ENCODE results near the gene ZNF71. TPM values are rescaled to one million over a fixed set of nuclear protein-coding genes. Genes with fewer than 3 reads are reported as not detected.

Gene ZNF71
- total RNA-seq, 2 experiments from 2014 or later: 2.2 TPM

- no peak overlapping the region for H3K27ac ChIP-seq (ENCODE audit: low read depth in 1 of 2, low read length in 2 of 2)
- H3K9me3 Mint-ChIP-seq: peaks cover 3% of the 10 kb centered on the region
- no peaks in the 10 kb centered on the region for H3K27me3 Mint-ChIP-seq
- no peaks in the 10 kb centered on the region for H3K36me3 ChIP-seq (ENCODE audit: insufficient read depth, low read length)
- ChIA-PET POLR2A (no interaction called here), CTCF (no interaction called here)
- no peaks in the 10 kb centered on the region for H3K4me1 Mint-ChIP-seq (ENCODE audit: low read depth)
- H3K27ac Mint-ChIP-seq: no peak overlapping the region
- TF ChIP-seq CTCF (IDR thresholded peaks at IDR 0.05): no peak
- no peaks in the 10 kb centered on the region for H3K4me1 ChIP-seq (ENCODE audit: insufficient read depth, low read length)
- H3K4me3 ChIP-seq (ENCODE audit: low read length): no peak overlapping the region
- no peak for ATAC-seq (ENCODE audit: poor library complexity)
- intact Hi-C loops (cut with DNase I, micrococcal nuclease): no loop called here
- no peak for DNase-seq
- H3K36me3 Mint-ChIP-seq (ENCODE audit: low read depth): peaks cover 26% of the 10 kb centered on the region
- H3K4me3 Mint-ChIP-seq: no peak overlapping the region
- H3K27me3 ChIP-seq (ENCODE audit: control insufficient read depth in 1 of 2, insufficient read depth in 2 of 2, low read length in 2 of 2): no peaks in the 10 kb centered on the region
- H3K9me3 ChIP-seq (ENCODE audit: control insufficient read depth in 1 of 2, insufficient read depth in 1 of 2, low read length in 2 of 2): peaks cover 40 to 82% of the 10 kb centered on the region in 2 experiments
These were observed 65.4 kb downstream of the ZNF71 start for GRCh38 chr19:56660381-56661107.

GRCh38 chr19:56661248-56661647 lies 66.1 kb downstream of the ZNF71 start:
- Mint-ChIP-seq H3K27me3 (no peaks in the 10 kb centered on the region), H3K36me3 (ENCODE audit: low read depth) (peaks cover 27% of the 10 kb centered on the region), H3K9me3 (peaks cover 2% of the 10 kb centered on the region), H3K4me3 (no peak overlapping the region), H3K27ac (no peak overlapping the region), H3K4me1 (ENCODE audit: low read depth) (no peaks in the 10 kb centered on the region)
- Histone ChIP-seq H3K27ac (ENCODE audit: low read depth in 1 of 2, low read length in 2 of 2) (no peak overlapping the region), H3K4me3 (ENCODE audit: low read length) (no peak overlapping the region), H3K27me3 (ENCODE audit: control insufficient read depth in 1 of 2, insufficient read depth in 2 of 2, low read length in 2 of 2) (no peaks in the 10 kb centered on the region), H3K9me3 (ENCODE audit: control insufficient read depth in 1 of 2, insufficient read depth in 1 of 2, low read length in 2 of 2) (peaks cover 38 to 83% of the 10 kb centered on the region in 2 experiments), H3K36me3 (ENCODE audit: insufficient read depth, low read length) (no peaks in the 10 kb centered on the region), H3K4me1 (ENCODE audit: insufficient read depth, low read length) (no peaks in the 10 kb centered on the region)
- DNase-seq (no peak), ATAC-seq (ENCODE audit: poor library complexity) (no peak)
- ChIA-PET POLR2A (no interaction called here), CTCF (no interaction called here)
- no peak for TF ChIP-seq CTCF (IDR thresholded peaks at IDR 0.05)
- intact Hi-C loops (cut with DNase I, micrococcal nuclease): no loop called here

GRCh38 chr19:56663931-56664500 lies 68.9 kb downstream of the ZNF71 start:
- intact Hi-C loops (cut with DNase I, micrococcal nuclease): no loop called here
- no peak overlapping the region for H3K27ac ChIP-seq (ENCODE audit: low read depth in 1 of 2, low read length in 2 of 2)
- no peaks in the 10 kb centered on the region for H3K4me1 ChIP-seq (ENCODE audit: insufficient read depth, low read length)
- ChIA-PET CTCF (no interaction called here), POLR2A (no interaction called here)
- H3K9me3 Mint-ChIP-seq: peaks cover 2% of the 10 kb centered on the region
- peaks cover 38 to 95% of the 10 kb centered on the region in 2 experiments for H3K9me3 ChIP-seq (ENCODE audit: control insufficient read depth in 1 of 2, insufficient read depth in 1 of 2, low read length in 2 of 2)
- H3K4me3 ChIP-seq (ENCODE audit: low read length): no peak overlapping the region
- TF ChIP-seq CTCF (IDR thresholded peaks at IDR 0.05): no peak
- DNase-seq: no peak
- no peak overlapping the region for H3K27ac Mint-ChIP-seq
- no peaks in the 10 kb centered on the region for H3K4me1 Mint-ChIP-seq (ENCODE audit: low read depth)
- H3K36me3 ChIP-seq (ENCODE audit: insufficient read depth, low read length): no peaks in the 10 kb centered on the region
- peaks cover 43% of the 10 kb centered on the region for H3K36me3 Mint-ChIP-seq (ENCODE audit: low read depth)
- H3K4me3 Mint-ChIP-seq: no peak overlapping the region
- no peaks in the 10 kb centered on the region for H3K27me3 ChIP-seq (ENCODE audit: control insufficient read depth in 1 of 2, insufficient read depth in 2 of 2, low read length in 2 of 2)
- no peaks in the 10 kb centered on the region for H3K27me3 Mint-ChIP-seq
- no peak for ATAC-seq (ENCODE audit: poor library complexity)

Measured in CD4-positive, alpha-beta T cell (primary cell).